BLaER1 treated with 17β-estradiol and CSF1 and Interleukin-3, amounts not matched to agents 10 nM and 100 nM (cell line): ENCODE measurements around the gene FNIP2.

Experiments
- H3K27ac ChIP-seq, 11 experiments: shearing (Covaris generic); formaldehyde crosslinking; 2 replicates each; pipeline ENCODE4 v1.8.1; 2022
- H3K27me3 ChIP-seq, 11 experiments: shearing (Covaris generic); formaldehyde crosslinking; 2 replicates each; pipeline ENCODE4 v1.8.1; 2022
- H3K36me3 ChIP-seq, 11 experiments: shearing (Covaris generic); formaldehyde crosslinking; 2 replicates each; pipeline ENCODE4 v1.8.1; 2022
- H3K4me1 ChIP-seq, 10 experiments: shearing (Covaris generic); formaldehyde crosslinking; 2 replicates each; pipeline ENCODE4 v1.8.1; 2022
- H3K4me2 ChIP-seq, 11 experiments: shearing (Covaris generic); formaldehyde crosslinking; 2 replicates each; pipeline ENCODE4 v1.8.1; 2022
- H3K4me3 ChIP-seq, 10 experiments: shearing (Covaris generic); formaldehyde crosslinking; 2 replicates each; pipeline ENCODE4 v1.8.1; 2022
- H3K9ac ChIP-seq, 11 experiments: shearing (Covaris generic); formaldehyde crosslinking; 2 replicates each; pipeline ENCODE4 v1.8.1; 2022
- H3K9me3 ChIP-seq, 11 experiments: shearing (Covaris generic); formaldehyde crosslinking; replicated peaks in 1 of 11; 2 replicates each; pipeline ENCODE4 v1.8.1; 2022
- H4K20me1 ChIP-seq, 11 experiments: shearing (Covaris generic); formaldehyde crosslinking; 2 replicates each; pipeline ENCODE4 v1.8.1; 2022
- Cebpa-rat ChIP-seq, 11 experiments: shearing (Covaris generic); IDR thresholded peaks; 2 replicates each; pipeline ENCODE4 v1.8.1; 2022

Gene FNIP2

DNA sequence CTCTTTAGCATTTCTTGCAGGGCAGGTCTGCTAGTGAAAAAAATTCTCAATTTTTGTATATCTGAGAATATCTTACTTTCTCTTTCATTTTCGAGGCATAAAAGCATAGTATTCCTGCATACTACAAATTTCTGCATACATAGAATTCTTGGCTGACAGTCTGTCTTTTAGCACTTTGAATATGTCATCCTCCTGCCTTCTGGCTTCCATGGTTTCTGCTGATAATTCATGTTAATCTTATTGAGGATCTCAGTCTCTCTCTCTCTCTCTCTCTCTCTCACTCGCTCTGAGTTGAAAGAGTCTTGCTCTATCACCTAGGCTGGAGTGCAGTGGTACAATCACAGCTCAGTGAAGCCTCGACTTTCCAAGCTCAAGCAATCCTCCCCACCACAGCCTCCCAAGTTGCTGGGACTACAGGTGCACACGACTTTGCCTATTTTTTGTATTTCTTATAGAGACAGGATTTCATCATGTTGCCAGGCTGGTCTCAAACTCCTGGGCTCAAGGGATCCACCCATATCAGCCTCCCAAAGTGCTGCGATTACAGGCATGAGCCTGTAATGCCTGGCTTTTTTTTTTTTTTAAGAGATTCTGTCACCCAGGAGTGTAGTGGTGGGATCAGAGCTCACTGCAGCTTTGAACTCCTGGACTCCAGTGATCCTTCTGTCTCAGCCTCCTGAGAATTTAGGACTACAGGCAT is 161.3 kb downstream of the FNIP2 start:
- Histone ChIP-seq H3K27ac (no peak overlapping the region), H4K20me1 (no peaks in the 10 kb centered on the region), H3K27me3 (no peaks in the 10 kb centered on the region), H3K36me3 (no peaks in the 10 kb centered on the region), H3K4me1 (no peaks in the 10 kb centered on the region), H3K9me3 (peaks cover 15 to 24% (median 20%) of the 10 kb centered on the region in 11 experiments), H3K9ac (no peak overlapping the region), H3K4me2 (peak overlapping the region in 2 of 11 experiments; percentile 1 to 18; a peak in 2 of 22 replicates), H3K4me3 (no peak overlapping the region)
- TF ChIP-seq Cebpa-rat (IDR thresholded peaks at IDR 0.05): no peak

DNA sequence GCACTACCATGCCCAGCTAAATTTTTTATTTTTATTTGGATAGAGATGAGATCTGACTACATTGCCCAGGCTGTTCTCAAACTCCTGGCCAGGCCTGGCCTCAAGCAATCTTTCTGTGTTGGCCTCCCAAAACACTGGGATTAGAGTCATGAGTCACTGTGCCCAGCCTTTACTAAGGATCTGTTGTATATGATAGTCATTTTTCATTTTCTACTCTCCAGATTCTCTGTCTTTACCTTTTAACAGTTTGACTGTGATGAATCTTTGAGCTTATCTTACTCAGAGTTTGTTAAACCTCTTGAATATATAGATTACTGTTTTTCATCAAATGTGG is 161.8 kb downstream of the FNIP2 start:
- Histone ChIP-seq H4K20me1 (no peaks in the 10 kb centered on the region), H3K27ac (no peak overlapping the region), H3K4me3 (no peak overlapping the region), H3K36me3 (no peaks in the 10 kb centered on the region), H3K4me2 (no peak overlapping the region), H3K27me3 (no peaks in the 10 kb centered on the region), H3K9me3 (peaks cover 15 to 24% (median 20%) of the 10 kb centered on the region in 11 experiments), H3K4me1 (no peaks in the 10 kb centered on the region), H3K9ac (no peak overlapping the region)
- TF ChIP-seq Cebpa-rat (IDR thresholded peaks at IDR 0.05): no peak

DNA sequence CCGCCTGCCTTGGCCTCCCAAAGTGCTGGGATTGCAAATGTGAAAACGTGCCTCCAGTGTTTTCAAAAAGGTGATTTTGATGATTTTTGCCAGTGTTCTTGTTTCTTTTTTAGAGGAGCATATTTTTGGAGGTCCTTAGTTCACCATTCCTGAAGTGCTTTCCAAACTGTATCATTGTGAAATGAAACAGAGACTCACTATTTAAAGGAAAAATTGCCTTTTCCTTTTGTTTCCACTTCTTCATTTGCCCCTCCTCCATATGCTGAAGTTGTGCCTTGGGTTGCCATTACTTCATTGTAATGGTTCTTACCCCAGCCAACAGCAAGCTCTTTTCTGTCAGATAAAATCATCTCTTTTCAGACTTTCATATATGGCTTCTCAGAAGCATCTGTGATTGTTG is 164.4 kb downstream of the FNIP2 start:
- H3K4me2 ChIP-seq: no peak overlapping the region
- no peaks in the 10 kb centered on the region for H3K27me3 ChIP-seq
- H3K9ac ChIP-seq: no peak overlapping the region
- H3K36me3 ChIP-seq: no peaks in the 10 kb centered on the region
- no peak for TF ChIP-seq Cebpa-rat (IDR thresholded peaks at IDR 0.05)
- no peak overlapping the region for H3K4me3 ChIP-seq
- no peaks in the 10 kb centered on the region for H4K20me1 ChIP-seq
- no peak overlapping the region for H3K27ac ChIP-seq
- H3K9me3 ChIP-seq: peaks cover 8 to 12% (median 11%) of the 10 kb centered on the region in 11 experiments; a peak in 20 of 22 replicates
- peaks cover 0 to 14% (median 5%) of the 10 kb centered on the region in 10 experiments; a peak in 8 of 20 replicates for H3K4me1 ChIP-seq

DNA sequence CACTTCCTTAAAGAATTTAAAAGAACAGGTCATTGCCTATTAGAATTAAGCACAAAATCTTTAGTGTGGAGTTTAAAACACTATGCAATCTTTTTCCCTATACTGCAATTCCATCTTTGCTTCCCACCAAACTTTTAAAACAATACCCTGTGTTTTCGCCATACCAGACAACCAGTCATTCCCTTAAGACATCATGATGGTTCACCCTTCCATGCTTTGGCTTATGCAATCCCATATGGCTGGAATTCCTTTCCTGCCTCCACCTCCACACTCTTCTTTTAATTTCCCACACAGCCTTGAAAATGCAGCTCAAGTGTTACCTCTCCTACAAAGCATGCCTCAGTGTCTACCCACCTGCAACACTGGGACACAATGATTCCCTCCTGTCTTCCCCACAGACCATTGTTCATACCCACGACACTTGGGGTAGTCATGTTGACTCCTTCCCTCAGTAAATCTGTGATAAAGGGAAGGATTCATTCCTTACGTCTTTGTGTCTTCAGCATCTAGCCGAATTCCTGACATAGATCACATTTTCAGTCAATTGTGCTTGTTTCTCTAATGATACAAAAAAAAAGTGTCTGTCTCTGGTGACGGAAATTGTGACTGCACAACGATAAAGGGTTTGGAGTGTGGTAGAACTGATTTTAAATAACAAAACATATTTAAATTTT is 166.3 kb downstream of the FNIP2 start:
- Histone ChIP-seq H3K4me2 (no peak overlapping the region), H3K27ac (no peak overlapping the region), H3K4me3 (no peak overlapping the region), H4K20me1 (no peaks in the 10 kb centered on the region), H3K36me3 (no peaks in the 10 kb centered on the region), H3K9me3 (no peaks in the 10 kb centered on the region), H3K4me1 (peaks cover 0 to 14% (median 5%) of the 10 kb centered on the region in 10 experiments; a peak in 8 of 20 replicates), H3K27me3 (no peaks in the 10 kb centered on the region), H3K9ac (no peak overlapping the region)
- no peak for TF ChIP-seq Cebpa-rat (IDR thresholded peaks at IDR 0.05)

DNA sequence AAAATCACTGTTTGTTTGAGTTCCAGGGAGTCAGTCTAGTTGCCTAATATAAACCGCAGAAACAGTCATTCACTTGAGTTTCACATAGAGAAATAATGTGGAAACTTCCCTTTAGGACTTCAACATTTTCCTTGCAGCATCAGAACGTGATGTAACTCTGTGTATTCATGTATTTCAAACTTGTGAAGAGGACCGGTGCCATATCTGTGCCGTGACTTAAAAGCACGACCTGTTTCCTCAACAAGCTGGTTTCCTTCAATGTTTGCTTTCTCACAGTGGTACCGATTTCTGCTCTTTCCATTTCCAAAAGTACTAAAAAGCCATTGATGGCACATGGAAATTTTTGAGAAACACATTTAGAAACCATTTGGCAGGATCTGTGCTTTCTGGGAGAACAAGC is 167.4 kb downstream of the FNIP2 start:
- no peak overlapping the region for H3K4me3 ChIP-seq
- H3K9ac ChIP-seq: no peak overlapping the region
- no peaks in the 10 kb centered on the region for H3K36me3 ChIP-seq
- H3K27ac ChIP-seq: no peak overlapping the region
- TF ChIP-seq Cebpa-rat (IDR thresholded peaks at IDR 0.05): no peak
- H3K27me3 ChIP-seq: no peaks in the 10 kb centered on the region
- peaks cover 0 to 14% (median 5%) of the 10 kb centered on the region in 10 experiments; a peak in 8 of 20 replicates for H3K4me1 ChIP-seq
- H3K9me3 ChIP-seq: no peaks in the 10 kb centered on the region
- no peak overlapping the region for H3K4me2 ChIP-seq
- H4K20me1 ChIP-seq: no peaks in the 10 kb centered on the region

DNA sequence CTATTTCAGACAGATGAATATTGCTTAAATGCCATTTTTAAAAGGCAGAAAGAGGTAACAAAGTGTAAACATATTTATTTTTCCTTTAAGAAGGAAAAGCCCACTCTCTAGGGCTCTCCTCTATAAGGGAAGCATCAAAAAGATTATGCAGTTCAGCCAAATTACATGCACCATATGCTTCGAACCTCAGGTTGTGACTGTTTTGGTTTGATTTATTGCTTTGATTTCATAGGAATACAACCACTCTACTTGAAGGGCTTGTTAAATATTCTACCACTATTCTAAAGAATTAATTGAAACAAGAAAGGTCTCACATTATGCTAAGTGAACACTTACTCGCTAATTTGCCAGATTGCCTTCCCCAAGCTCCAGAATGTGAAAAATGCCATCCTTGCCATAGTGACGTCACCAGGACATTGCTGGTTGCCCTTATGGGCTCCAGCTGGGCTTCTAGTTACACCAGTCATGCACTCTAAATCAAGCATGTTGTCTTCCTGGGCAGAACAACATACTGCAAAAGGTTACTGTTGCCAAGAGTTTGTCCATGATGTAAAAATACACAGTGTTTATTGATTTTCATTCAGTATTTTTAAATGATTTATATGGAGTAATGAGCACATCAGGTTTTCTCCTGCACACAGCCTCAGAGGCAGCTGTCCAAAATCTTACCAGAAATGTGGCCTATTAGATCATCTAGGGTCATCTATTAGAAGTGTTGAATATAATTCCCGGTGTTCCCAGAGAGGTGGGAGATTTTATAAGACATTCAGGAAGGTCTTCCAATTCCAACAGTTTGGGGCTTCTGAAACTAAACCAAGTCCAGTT is 169.6 kb downstream of the FNIP2 start:
- Histone ChIP-seq H3K9me3 (no peaks in the 10 kb centered on the region), H3K4me1 (peaks cover 0 to 14% (median 5%) of the 10 kb centered on the region in 10 experiments; a peak in 8 of 20 replicates), H3K4me3 (no peak overlapping the region), H3K27ac (no peak overlapping the region), H3K4me2 (no peak overlapping the region), H3K36me3 (no peaks in the 10 kb centered on the region), H3K9ac (no peak overlapping the region), H4K20me1 (no peaks in the 10 kb centered on the region), H3K27me3 (no peaks in the 10 kb centered on the region)
- no peak for TF ChIP-seq Cebpa-rat (IDR thresholded peaks at IDR 0.05)

DNA sequence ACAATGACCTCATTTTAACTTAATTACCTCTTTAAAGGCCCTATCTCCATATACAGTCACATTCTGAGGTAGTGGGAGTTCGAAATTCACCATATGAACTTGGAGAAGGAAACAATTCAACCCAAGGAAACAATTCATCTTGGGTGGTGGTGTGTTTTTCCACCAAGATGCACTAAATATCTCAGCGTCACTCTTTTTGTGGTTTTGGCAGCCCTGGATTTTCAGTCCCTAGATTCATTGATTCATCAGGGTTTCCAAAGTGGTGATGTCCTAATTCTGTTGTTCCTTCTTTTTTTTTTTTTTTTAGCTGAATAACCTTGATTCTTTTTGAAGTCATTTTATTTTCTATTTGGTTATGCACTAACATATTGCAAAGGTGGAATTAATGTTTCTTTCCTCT is 171.4 kb downstream of the FNIP2 start:
- H3K9ac ChIP-seq: no peak overlapping the region
- H3K36me3 ChIP-seq: no peaks in the 10 kb centered on the region
- no peak for TF ChIP-seq Cebpa-rat (IDR thresholded peaks at IDR 0.05)
- no peaks in the 10 kb centered on the region for H3K9me3 ChIP-seq
- no peak overlapping the region for H3K27ac ChIP-seq
- no peaks in the 10 kb centered on the region for H4K20me1 ChIP-seq
- no peak overlapping the region for H3K4me2 ChIP-seq
- no peaks in the 10 kb centered on the region for H3K27me3 ChIP-seq
- H3K4me1 ChIP-seq: peaks cover 0 to 14% (median 5%) of the 10 kb centered on the region in 10 experiments; a peak in 8 of 20 replicates
- no peak overlapping the region for H3K4me3 ChIP-seq

DNA sequence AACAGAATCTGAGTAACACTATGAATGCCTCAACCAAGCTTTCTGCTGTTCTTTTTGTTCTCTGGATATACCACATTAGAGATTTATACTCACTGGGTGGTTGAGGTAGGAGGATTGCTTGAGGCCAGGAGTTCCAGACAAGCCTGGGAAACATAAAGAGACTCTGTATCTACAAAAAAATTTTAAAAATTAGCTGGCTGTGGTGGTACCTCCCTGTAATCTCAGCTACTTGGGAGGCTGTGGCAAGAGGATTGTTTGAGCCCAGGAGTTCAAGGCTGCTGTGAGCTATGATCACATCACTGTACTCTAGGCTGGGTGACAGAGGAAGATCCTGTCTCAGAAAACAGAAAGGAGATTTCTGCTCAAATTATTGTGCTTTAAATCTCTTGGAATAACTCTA is 172.5 kb downstream of the FNIP2 start:
- no peaks in the 10 kb centered on the region for H3K36me3 ChIP-seq
- no peaks in the 10 kb centered on the region for H4K20me1 ChIP-seq
- no peak for TF ChIP-seq Cebpa-rat (IDR thresholded peaks at IDR 0.05)
- no peak overlapping the region for H3K4me2 ChIP-seq
- H3K27ac ChIP-seq: no peak overlapping the region
- no peak overlapping the region for H3K9ac ChIP-seq
- peaks cover 0 to 14% (median 5%) of the 10 kb centered on the region in 10 experiments; a peak in 8 of 20 replicates for H3K4me1 ChIP-seq
- no peaks in the 10 kb centered on the region for H3K27me3 ChIP-seq
- H3K4me3 ChIP-seq: no peak overlapping the region
- no peaks in the 10 kb centered on the region for H3K9me3 ChIP-seq

DNA sequence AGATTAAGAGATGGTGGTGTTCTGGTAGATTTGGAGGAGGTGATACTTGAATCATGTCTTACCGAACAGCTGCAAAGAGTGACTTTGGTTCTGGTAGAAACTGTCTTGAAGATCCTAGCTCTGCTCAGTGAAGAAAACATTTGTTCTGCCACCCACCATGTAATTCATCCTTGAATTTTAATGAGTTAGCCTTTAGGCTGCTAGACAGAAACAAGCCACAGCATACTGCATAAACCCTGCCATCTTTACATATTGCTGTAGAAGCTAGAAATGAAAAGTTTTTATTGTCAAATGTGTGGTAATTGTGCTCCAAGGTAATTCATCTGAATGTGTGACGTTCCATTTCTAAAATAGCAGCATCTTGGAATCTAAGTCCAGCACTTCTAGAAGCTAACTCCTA is 173.1 kb downstream of the FNIP2 start:
- TF ChIP-seq Cebpa-rat (IDR thresholded peaks at IDR 0.05): no peak
- Histone ChIP-seq H3K27ac (no peak overlapping the region), H3K36me3 (no peaks in the 10 kb centered on the region), H3K4me2 (no peak overlapping the region), H4K20me1 (no peaks in the 10 kb centered on the region), H3K9me3 (no peaks in the 10 kb centered on the region), H3K9ac (no peak overlapping the region), H3K27me3 (no peaks in the 10 kb centered on the region), H3K4me3 (no peak overlapping the region), H3K4me1 (peaks cover 0 to 12% (median 4%) of the 10 kb centered on the region in 10 experiments; a peak in 8 of 20 replicates)
